GM19468 (cell line): ENCODE data around the gene ADCY10.
"Not testable (repeated sequence)": the region's sequence is repeated elsewhere in the genome, so short reads cannot be mapped to it uniquely, and the experiment has no call there.

Experiments
- ATAC-seq: cut with Tn5 transposase; IDR thresholded peaks from one replicate; pipeline ENCODE4 v1.9.1; 2021; ENCODE audit warnings: mild to moderate bottlenecking, moderate library complexity, moderate number of reproducible peaks; ENCODE audit not compliant: unreplicated experiment; ENCODE audit errors: extremely low read depth

Gene ADCY10

GRCh38 chr1:167913895-167914496 is at the start of gene ADCY10:
Gene ADCY10, minus strand, starts transcription at chr1:167914134. Its CDS starts 8,994 bp downstream, at chr1:167905140.
- ATAC-seq: no peak

GRCh38 chr1:167957710-167958109 is 43.8 kb upstream of the ADCY10 start:
- no peak for ATAC-seq

GRCh38 chr1:167955915-167956314 is 42.0 kb upstream of the ADCY10 start:
- ATAC-seq: no peak

- ATAC-seq: no peak
These were observed 36.6 kb upstream of the ADCY10 start for GRCh38 chr1:167950569-167950968.

GRCh38 chr1:167949785-167950184 is 35.9 kb upstream of the ADCY10 start:
- no peak for ATAC-seq

GRCh38 chr1:167947733-167948132 is 33.8 kb upstream of the ADCY10 start:
- no peak for ATAC-seq

- no peak for ATAC-seq
These were observed 29.6 kb upstream of the ADCY10 start for GRCh38 chr1:167943541-167943940.

- ATAC-seq: no peak
These were observed 26.3 kb upstream of the ADCY10 start for GRCh38 chr1:167940264-167940663.

GRCh38 chr1:167938080-167938636 is 24.2 kb upstream of the ADCY10 start:
- ATAC-seq: no peak

GRCh38 chr1:167937709-167938010 is 23.7 kb upstream of the ADCY10 start:
- ATAC-seq: no peak

GRCh38 chr1:167936930-167937708 is 23.2 kb upstream of the ADCY10 start, which contains the start of gene MPC2:
Gene MPC2, minus strand, starts transcription at chr1:167937072. Its CDS starts 1,231 bp downstream, at chr1:167935841.
- ATAC-seq: no peak

GRCh38 chr1:167936068-167936929 is 22.4 kb upstream of the ADCY10 start, which contains the start of gene DCAF6:
Gene DCAF6, plus strand, starts transcription at chr1:167936683. Its CDS starts 229 bp downstream, at chr1:167936912.
- ATAC-seq: peak; percentile 90

GRCh38 chr1:167935216-167936067 is 21.5 kb upstream of the ADCY10 start:
- ATAC-seq: no peak

- ATAC-seq: no peak
These were observed 20.7 kb upstream of the ADCY10 start for GRCh38 chr1:167934426-167935215.

- ATAC-seq: no peak
These were observed 19.9 kb upstream of the ADCY10 start for GRCh38 chr1:167933788-167934187.

- ATAC-seq: no peak
These were observed 15.8 kb upstream of the ADCY10 start for GRCh38 chr1:167929725-167930124.

- not testable (repeated sequence) for ATAC-seq
These were observed 15.0 kb upstream of the ADCY10 start for GRCh38 chr1:167928919-167929318.

- no peak for ATAC-seq
These were observed 14.5 kb upstream of the ADCY10 start for GRCh38 chr1:167928457-167928852.
